Erythroblast (primary cell): Measurements from ENCODE around the gene ABHD11.

Source experiments
- GATA1 ChIP-seq: IDR thresholded peaks from 2 replicates; pipeline ENCODE4 v1.6.1; 2011; ENCODE audit warnings: low read depth, mild to moderate bottlenecking, control low read depth, low read length, moderate library complexity
- POLR2A ChIP-seq: IDR thresholded peaks from 2 replicates; pipeline ENCODE4 v1.6.1; 2011; ENCODE audit warnings: mild to moderate bottlenecking, low read length

GRCh38 chr7:73737491-73738219 is 947 bp downstream of the ABHD11 start:
- no peak for TF ChIP-seq POLR2A
- no peak for TF ChIP-seq GATA1
